GM19397 (cell line): ENCODE data around the gene TTC4.

Source experiments
- ATAC-seq: cut with Tn5 transposase; IDR thresholded peaks from one replicate; pipeline ENCODE4 v1.9.1; 2021; ENCODE audit warnings: mild to moderate bottlenecking, moderate library complexity; ENCODE audit not compliant: unreplicated experiment

The TTC4 gene

GRCh38 chr1:54703471-54703870 lies 12.2 kb upstream of the TTC4 start:
- ATAC-seq = no peak

- ATAC-seq = no peak
Measured at GRCh38 chr1:54705153-54705552, 10.5 kb upstream of the TTC4 start.

GRCh38 chr1:54706419-54706818 lies 9.2 kb upstream of the TTC4 start:
- no peak for ATAC-seq

- no peak for ATAC-seq
Measured at GRCh38 chr1:54708385-54708784, 7.3 kb upstream of the TTC4 start.

GRCh38 chr1:54709547-54710292 lies 5.9 kb upstream of the TTC4 start:
- no peak for ATAC-seq

- no peak for ATAC-seq
Measured at GRCh38 chr1:54710434-54710833, 5.2 kb upstream of the TTC4 start.

- no peak for ATAC-seq
Measured at GRCh38 chr1:54710841-54711240, 4.8 kb upstream of the TTC4 start.

GRCh38 chr1:54711536-54711935 lies 4.1 kb upstream of the TTC4 start:
- ATAC-seq = no peak

GRCh38 chr1:54714881-54715492 lies 674 bp upstream of the TTC4 start:
- ATAC-seq = no peak

GRCh38 chr1:54716299-54717047 lies 812 bp downstream of the TTC4 start:
- no peak for ATAC-seq

GRCh38 chr1:54721719-54722118 lies 6.1 kb downstream of the TTC4 start:
- no peak for ATAC-seq

- no peak for ATAC-seq
Measured at GRCh38 chr1:54723985-54724384, 8.3 kb downstream of the TTC4 start.

GRCh38 chr1:54724771-54725170 lies 9.1 kb downstream of the TTC4 start:
- no peak for ATAC-seq

- ATAC-seq = no peak
Measured at GRCh38 chr1:54728027-54728426, 12.4 kb downstream of the TTC4 start.

- no peak for ATAC-seq
Measured at GRCh38 chr1:54736685-54737084, 21.0 kb downstream of the TTC4 start.

GRCh38 chr1:54738244-54738643 lies 22.6 kb downstream of the TTC4 start:
- ATAC-seq = no peak

- no peak for ATAC-seq
Measured at GRCh38 chr1:54741531-54741930, 25.9 kb downstream of the TTC4 start.

GRCh38 chr1:54742282-54742681 lies 26.6 kb downstream of the TTC4 start:
- ATAC-seq = no peak

GRCh38 chr1:54743416-54744226 lies 28.0 kb downstream of the TTC4 start:
- ATAC-seq = no peak

GRCh38 chr1:54744696-54745095 lies 29.0 kb downstream of the TTC4 start:
- ATAC-seq = no peak

GRCh38 chr1:54745274-54745673 lies 29.6 kb downstream of the TTC4 start:
- no peak for ATAC-seq
